Panc1 (cell line): ENCODE results near the gene CACNG3. TPM values are rescaled to one million over a fixed set of nuclear protein-coding genes. Genes with fewer than 3 reads are reported as not detected.

Experiments used
- ATAC-seq: fragments of 200-7000 bp; cut with Tn5 transposase; 2 replicates; pipeline ENCODE4 v1.9.1; 2020; ENCODE audit warnings: mild to moderate bottlenecking, moderate library complexity
- BruUV-seq: library from RNA; stranded (reverse); fragments of 400-500 nt; replicated peaks from 2 replicates; lab custom pipeline; 2021; lab: Mats Ljungman, UMichigan
- CTCF ChIA-PET: fragments of 300-600 bp; sonication (Branson Sonifier 250); formaldehyde crosslinking; loops from one replicate; lab custom pipeline; 2022; ENCODE audit warnings: antibody characterized with exemption; lab: Charles Lee
- POLR2A ChIA-PET: fragments of 300-600 bp; sonication (Branson Sonifier 250); formaldehyde crosslinking; loops from one replicate; lab custom pipeline; 2022; ENCODE audit warnings: antibody characterized with exemption; lab: Charles Lee
- DNase-seq: peaks from one replicate; pipeline ENCODE4 v3.0.0-alpha.2; 2010; ENCODE audit warnings: low read depth, low spot score
- H3K27ac ChIP-seq: 2 replicates; pipeline ENCODE4 v1.5.1; 2011; ENCODE audit warnings: mild to moderate bottlenecking, low read length, inconsistent platforms
- H3K27me3 ChIP-seq: fragments of 200-500 bp; sonication (Bioruptor generic); 2 replicates; pipeline ENCODE4 v1.6.0; 2014; ENCODE audit warnings: low read length, inconsistent platforms; ENCODE audit not compliant: control insufficient read depth, insufficient read depth
- H3K36me3 ChIP-seq: fragments of 200-500 bp; sonication (Bioruptor generic); 2 replicates; pipeline ENCODE4 v1.5.1; 2014; ENCODE audit warnings: inconsistent platforms, mild to moderate bottlenecking, low read length, moderate library complexity; ENCODE audit not compliant: control insufficient read depth, insufficient read depth
- H3K4me1 ChIP-seq: 2 replicates; pipeline ENCODE4 v1.5.1; 2011; ENCODE audit warnings: inconsistent platforms, mild to moderate bottlenecking, low read length, moderate library complexity; ENCODE audit not compliant: control insufficient read depth, insufficient read depth
- H3K4me3 ChIP-seq, 2 experiments: 2 replicates each; pipeline ENCODE4 v1.5.1; 2011 to 2012; ENCODE audit warnings: low read depth in 2 of 2, low read length in 2 of 2, mild to moderate bottlenecking in 2 of 2, inconsistent platforms in 1 of 2, moderate library complexity in 1 of 2
- H3K9me3 ChIP-seq: fragments of 200-500 bp; sonication (Bioruptor generic); 2 replicates; pipeline ENCODE4 v1.5.1; 2014; ENCODE audit warnings: low read depth, mild to moderate bottlenecking, inconsistent platforms, low read length, moderate library complexity; ENCODE audit not compliant: control insufficient read depth, insufficient read depth
- POLR2AphosphoS5 ChIP-seq: IDR thresholded peaks from 2 replicates; pipeline ENCODE4 v1.6.1; 2012; ENCODE audit warnings: mild to moderate bottlenecking, low read depth, low read length, moderate library complexity
- SIN3A ChIP-seq: IDR thresholded peaks from 2 replicates; pipeline ENCODE4 v1.6.1; 2012; ENCODE audit warnings: low read depth, mild to moderate bottlenecking, low read length, moderate library complexity, borderline replicate concordance; ENCODE audit not compliant: insufficient read depth
- TCF7L2 ChIP-seq: IDR thresholded peaks from 2 replicates; pipeline ENCODE4 v1.6.1; 2011; ENCODE audit warnings: mild to moderate bottlenecking, low read depth, low read length, inconsistent platforms
- in situ Hi-C: cut with HindIII; loops from 2 replicates; pipeline ENCODE4 v1.10.0; 2016; ENCODE audit warnings: low sequenced_read_pairs, low pct_unique_long_range_greater_than_20kb
- intact Hi-C: fragments of 100-400 bp; cut with micrococcal nuclease; formaldehyde crosslinking; loops from one replicate; pipeline ENCODE4 v1.10.0; 2022; ENCODE audit not compliant: unreplicated experiment
- total RNA-seq: library from RNA; stranded (reverse); gene quantifications from one replicate; pipeline ENCODE4 v1.2.1, GENCODE V29; 2021; ENCODE audit not compliant: unreplicated experiment
- TF ChIP-seq, protein P1 (sequence below), 2 experiments: IDR thresholded peaks; 2 replicates each; pipeline ENCODE4 v1.6.1; 2011 to 2012; ENCODE audit warnings: low read depth in 2 of 2, control low read depth in 1 of 2, low read length in 1 of 2, mild to moderate bottlenecking in 1 of 2, moderate library complexity in 1 of 2; ENCODE audit not compliant: insufficient read depth in 1 of 2
- TF ChIP-seq, protein P2 (sequence below): fragments of 450-650 bp; IDR thresholded peaks from 2 replicates; pipeline ENCODE4 v1.5.1; 2017; ENCODE audit warnings: mild to moderate bottlenecking

The CACNG3 gene
- total RNA-seq, 1 experiment from 2014 or later = not detected

DNA sequence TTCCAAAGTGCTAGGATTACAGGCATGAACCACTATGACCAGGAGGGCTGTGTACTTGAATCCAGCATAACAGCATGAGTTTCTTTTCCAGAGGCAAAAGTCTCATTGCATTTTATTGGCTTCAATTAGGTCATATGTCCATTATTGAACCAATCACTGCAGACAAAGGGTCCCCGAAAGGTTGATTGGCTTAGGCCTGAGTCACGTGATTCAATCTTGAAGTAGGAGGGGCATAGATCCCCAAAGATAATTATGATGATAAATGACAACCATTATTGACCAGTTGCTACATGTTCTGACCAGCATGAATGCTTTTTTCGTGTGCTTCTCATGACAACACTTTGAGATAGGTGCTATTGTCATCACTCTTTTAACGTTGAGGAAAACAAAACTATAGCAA lies 25.3 kb downstream of the CACNG3 start:
- Histone ChIP-seq H3K27me3 (peaks cover 4% of the 10 kb centered on the region; the same call in 1 of the 2 replicates), H3K9me3 (no peaks in the 10 kb centered on the region), H3K36me3 (no peaks in the 10 kb centered on the region), H3K4me1 (no peaks in the 10 kb centered on the region), H3K27ac (no peak overlapping the region), H3K4me3 (no peak overlapping the region)
- no TSS peak for BruUV-seq
- no peak for ATAC-seq
- ChIA-PET CTCF (no interaction called here), POLR2A (no interaction called here)
- intact Hi-C loops = no loop called here
- no peak for TF ChIP-seq POLR2AphosphoS5
- in situ Hi-C loops = no loop called here
- DNase-seq = no peak

DNA sequence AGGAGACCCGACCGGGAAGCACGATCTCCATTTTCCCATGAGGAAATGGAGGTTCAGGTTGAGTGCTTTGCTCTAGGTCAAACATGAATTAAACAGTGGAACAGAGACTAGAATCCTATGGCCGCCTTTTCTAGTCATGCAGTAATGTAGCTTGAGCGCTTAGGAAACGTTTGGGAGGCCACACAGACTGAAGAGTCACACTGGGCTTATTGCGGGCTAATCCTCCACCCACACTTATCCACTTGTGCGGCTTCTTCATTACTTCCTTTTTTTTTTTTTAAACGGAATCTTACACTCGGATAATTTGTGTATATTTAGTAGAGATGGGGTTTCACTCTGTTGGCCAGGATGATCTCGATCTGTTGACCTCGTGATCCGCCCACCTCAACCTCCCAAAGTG lies 26.0 kb downstream of the CACNG3 start:
- no peak overlapping the region for H3K27ac ChIP-seq
- BruUV-seq = no TSS peak
- no peak overlapping the region for H3K4me3 ChIP-seq
- no peaks in the 10 kb centered on the region; the same call in 1 of the 2 replicates for H3K27me3 ChIP-seq
- ATAC-seq = no peak
- ChIA-PET CTCF (no interaction called here), POLR2A (no interaction called here)
- no peaks in the 10 kb centered on the region for H3K9me3 ChIP-seq
- DNase-seq = no peak
- TF ChIP-seq, protein P1, sequence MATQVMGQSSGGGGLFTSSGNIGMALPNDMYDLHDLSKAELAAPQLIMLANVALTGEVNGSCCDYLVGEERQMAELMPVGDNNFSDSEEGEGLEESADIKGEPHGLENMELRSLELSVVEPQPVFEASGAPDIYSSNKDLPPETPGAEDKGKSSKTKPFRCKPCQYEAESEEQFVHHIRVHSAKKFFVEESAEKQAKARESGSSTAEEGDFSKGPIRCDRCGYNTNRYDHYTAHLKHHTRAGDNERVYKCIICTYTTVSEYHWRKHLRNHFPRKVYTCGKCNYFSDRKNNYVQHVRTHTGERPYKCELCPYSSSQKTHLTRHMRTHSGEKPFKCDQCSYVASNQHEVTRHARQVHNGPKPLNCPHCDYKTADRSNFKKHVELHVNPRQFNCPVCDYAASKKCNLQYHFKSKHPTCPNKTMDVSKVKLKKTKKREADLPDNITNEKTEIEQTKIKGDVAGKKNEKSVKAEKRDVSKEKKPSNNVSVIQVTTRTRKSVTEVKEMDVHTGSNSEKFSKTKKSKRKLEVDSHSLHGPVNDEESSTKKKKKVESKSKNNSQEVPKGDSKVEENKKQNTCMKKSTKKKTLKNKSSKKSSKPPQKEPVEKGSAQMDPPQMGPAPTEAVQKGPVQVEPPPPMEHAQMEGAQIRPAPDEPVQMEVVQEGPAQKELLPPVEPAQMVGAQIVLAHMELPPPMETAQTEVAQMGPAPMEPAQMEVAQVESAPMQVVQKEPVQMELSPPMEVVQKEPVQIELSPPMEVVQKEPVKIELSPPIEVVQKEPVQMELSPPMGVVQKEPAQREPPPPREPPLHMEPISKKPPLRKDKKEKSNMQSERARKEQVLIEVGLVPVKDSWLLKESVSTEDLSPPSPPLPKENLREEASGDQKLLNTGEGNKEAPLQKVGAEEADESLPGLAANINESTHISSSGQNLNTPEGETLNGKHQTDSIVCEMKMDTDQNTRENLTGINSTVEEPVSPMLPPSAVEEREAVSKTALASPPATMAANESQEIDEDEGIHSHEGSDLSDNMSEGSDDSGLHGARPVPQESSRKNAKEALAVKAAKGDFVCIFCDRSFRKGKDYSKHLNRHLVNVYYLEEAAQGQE (IDR thresholded peaks at IDR 0.05; ENCODE audit: insufficient read depth in 1 of 2, low read depth in 2 of 2, low read length in 1 of 2) = no peak
- TF ChIP-seq POLR2AphosphoS5 = no peak
- TF ChIP-seq, protein P2, sequence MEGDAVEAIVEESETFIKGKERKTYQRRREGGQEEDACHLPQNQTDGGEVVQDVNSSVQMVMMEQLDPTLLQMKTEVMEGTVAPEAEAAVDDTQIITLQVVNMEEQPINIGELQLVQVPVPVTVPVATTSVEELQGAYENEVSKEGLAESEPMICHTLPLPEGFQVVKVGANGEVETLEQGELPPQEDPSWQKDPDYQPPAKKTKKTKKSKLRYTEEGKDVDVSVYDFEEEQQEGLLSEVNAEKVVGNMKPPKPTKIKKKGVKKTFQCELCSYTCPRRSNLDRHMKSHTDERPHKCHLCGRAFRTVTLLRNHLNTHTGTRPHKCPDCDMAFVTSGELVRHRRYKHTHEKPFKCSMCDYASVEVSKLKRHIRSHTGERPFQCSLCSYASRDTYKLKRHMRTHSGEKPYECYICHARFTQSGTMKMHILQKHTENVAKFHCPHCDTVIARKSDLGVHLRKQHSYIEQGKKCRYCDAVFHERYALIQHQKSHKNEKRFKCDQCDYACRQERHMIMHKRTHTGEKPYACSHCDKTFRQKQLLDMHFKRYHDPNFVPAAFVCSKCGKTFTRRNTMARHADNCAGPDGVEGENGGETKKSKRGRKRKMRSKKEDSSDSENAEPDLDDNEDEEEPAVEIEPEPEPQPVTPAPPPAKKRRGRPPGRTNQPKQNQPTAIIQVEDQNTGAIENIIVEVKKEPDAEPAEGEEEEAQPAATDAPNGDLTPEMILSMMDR = no peak
- TF ChIP-seq SIN3A = no peak
- no peak for TF ChIP-seq TCF7L2
- in situ Hi-C loops = no loop called here
- no peaks in the 10 kb centered on the region for H3K4me1 ChIP-seq
- no peaks in the 10 kb centered on the region for H3K36me3 ChIP-seq
- intact Hi-C loops = no loop called here

DNA sequence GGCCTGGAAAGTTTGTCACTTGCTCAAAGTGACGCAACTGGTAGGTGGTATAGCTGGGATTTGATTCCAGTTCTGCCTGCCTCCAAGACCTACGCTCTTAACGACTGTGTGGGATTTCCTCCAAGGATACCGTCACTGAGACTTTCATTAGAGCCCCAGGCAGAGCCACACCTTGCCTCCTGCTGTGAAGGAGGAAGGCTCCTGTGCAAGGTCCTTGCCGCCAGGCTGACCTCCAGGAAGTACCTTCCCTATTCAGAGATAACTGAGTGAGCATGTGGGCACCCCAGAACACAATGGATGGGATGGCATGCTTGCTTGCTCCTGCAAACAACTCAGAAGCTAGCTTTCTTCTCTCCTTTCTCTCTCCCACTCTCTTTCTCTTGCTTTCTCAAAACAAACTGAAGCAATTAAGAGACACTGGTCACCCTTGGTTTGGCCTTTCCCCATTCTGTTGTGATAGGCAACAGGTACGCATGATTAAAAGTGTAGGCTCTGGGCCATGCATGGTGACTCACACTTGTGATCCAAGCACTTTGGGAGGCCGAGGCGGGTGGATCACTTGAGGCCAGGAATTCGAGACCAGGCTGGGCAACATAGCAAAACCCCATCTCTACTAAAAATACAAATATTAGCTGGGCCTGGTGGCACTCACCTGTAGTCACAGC lies 30.7 kb downstream of the CACNG3 start:
- CTCF ChIA-PET = no interaction called here
- intact Hi-C loops (no loop called here), in situ Hi-C loops (no loop called here)
- Histone ChIP-seq H3K36me3 (no peaks in the 10 kb centered on the region), H3K9me3 (no peaks in the 10 kb centered on the region), H3K27ac (no peak overlapping the region), H3K27me3 (no peaks in the 10 kb centered on the region), H3K4me1 (no peaks in the 10 kb centered on the region), H3K4me3 (no peak overlapping the region)
- DNase-seq (no peak), ATAC-seq (no peak)
- no TSS peak for BruUV-seq
- no peak for TF ChIP-seq SIN3A
- TF ChIP-seq, protein P1 (IDR thresholded peaks at IDR 0.05; ENCODE audit: insufficient read depth in 1 of 2, low read depth in 2 of 2, low read length in 1 of 2) = no peak
- TF ChIP-seq, protein P2 = no peak
- TF ChIP-seq POLR2AphosphoS5 = no peak
- no peak for TF ChIP-seq TCF7L2
- POLR2A ChIA-PET = no interaction called here
